GM10847 (cell line): ENCODE results near the gene TNPO3.

Source experiments
- POLR2A ChIP-seq: IDR thresholded peaks from 2 replicates; pipeline ENCODE4 v1.6.1; 2011; ENCODE audit not compliant: insufficient read length; ENCODE audit errors: extremely low read depth

Gene TNPO3

GRCh38 chr7:128915271-128915819 lies 139.6 kb downstream of the TNPO3 start:
- TF ChIP-seq POLR2A, result no peak

GRCh38 chr7:128914566-128915151 lies 140.3 kb downstream of the TNPO3 start:
- peak; percentile 12 for TF ChIP-seq POLR2A

DNA sequence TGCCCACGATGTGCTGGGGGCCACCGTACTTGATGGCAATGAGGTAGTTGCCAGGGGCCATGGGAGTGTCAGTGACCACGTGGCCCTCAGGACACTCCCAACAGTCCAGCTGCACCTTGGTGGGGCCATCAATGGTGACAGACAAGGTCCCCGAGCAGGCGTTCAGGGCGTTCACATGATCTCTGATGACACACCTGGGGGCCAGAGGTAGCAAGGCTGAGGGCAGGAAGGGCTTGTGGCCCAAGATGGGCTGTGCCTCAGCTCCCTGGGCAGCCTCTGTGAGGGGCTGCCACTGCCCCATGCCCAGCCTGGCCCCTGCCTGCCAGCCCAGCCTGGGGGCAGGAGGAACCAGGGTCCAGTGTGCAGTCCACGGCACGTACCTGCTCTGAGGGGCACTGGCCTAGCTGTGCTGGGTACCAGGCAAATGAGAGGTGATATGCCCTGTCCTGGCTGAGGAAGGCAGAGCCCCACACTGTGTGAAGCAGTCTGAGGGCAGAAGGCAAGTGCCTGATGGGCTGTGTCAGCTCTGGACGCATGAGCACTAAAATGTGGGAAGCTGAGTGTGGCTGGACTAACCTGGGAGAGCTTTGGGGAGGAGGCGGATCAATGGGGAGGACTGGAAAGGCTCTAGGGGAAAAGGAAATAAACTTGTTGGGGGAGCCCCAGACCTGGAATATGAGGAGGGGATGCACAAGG lies 140.9 kb downstream of the TNPO3 start:
- no peak for TF ChIP-seq POLR2A

DNA sequence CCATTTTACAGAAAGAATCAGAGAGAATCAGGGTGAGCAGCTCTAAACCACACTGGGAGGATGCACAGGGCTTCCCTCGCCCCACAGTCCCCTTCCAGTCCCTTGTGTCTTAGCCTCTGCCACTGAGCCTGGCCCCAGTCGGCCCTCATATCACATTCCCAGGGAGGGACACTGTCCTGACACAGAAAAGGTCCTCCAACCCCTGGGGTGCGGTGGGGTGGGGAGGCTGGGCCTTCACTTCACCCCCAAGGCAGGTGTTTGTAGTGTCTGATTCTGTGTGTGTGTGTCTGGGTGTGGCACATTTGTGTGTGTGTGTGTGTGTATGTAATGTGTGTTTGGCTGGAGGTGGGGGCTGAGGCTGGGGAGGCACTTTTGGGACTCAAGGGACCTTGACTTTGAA lies 142.6 kb downstream of the TNPO3 start:
- no peak for TF ChIP-seq POLR2A

DNA sequence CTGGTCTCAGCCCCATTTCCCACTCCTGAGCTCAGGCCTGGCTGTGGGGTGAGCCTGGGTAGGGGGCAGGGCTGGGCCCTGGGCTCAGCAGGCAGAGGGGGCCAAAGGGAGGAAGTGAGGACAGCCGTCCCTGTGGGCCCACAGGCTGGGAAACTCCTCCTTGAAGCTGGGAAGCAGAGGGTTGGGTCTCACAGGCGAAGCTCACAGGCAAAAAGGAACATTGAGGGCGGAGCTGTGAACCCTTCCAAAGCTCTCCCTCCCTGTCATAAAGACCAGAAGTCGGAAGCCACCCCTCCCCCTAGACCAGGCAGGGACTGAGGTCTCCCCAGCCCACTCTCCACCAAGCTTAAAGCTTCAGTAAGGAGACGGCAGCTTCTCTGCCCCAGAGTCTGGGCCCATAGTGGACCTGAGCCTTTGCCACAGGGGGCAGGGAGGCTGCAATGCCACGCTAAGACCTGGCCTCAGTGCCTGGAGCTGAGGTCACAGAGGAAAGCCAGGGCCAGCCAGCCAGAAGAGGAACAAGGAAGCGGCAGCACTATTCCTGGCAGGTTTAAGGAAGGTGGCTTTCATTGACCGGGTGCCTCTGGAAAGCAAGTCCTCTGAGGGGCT lies 143.4 kb downstream of the TNPO3 start:
- TF ChIP-seq POLR2A, result no peak

GRCh38 chr7:128910569-128910945 lies 144.4 kb downstream of the TNPO3 start, which contains the start of gene KCP:
Gene KCP (minus strand): TSS chr7:128910709. CDS start chr7:128910676, 33 bp downstream.
- no peak for TF ChIP-seq POLR2A

- TF ChIP-seq POLR2A, result no peak
These were observed 145.0 kb downstream of the TNPO3 start for GRCh38 chr7:128909625-128910568.

DNA sequence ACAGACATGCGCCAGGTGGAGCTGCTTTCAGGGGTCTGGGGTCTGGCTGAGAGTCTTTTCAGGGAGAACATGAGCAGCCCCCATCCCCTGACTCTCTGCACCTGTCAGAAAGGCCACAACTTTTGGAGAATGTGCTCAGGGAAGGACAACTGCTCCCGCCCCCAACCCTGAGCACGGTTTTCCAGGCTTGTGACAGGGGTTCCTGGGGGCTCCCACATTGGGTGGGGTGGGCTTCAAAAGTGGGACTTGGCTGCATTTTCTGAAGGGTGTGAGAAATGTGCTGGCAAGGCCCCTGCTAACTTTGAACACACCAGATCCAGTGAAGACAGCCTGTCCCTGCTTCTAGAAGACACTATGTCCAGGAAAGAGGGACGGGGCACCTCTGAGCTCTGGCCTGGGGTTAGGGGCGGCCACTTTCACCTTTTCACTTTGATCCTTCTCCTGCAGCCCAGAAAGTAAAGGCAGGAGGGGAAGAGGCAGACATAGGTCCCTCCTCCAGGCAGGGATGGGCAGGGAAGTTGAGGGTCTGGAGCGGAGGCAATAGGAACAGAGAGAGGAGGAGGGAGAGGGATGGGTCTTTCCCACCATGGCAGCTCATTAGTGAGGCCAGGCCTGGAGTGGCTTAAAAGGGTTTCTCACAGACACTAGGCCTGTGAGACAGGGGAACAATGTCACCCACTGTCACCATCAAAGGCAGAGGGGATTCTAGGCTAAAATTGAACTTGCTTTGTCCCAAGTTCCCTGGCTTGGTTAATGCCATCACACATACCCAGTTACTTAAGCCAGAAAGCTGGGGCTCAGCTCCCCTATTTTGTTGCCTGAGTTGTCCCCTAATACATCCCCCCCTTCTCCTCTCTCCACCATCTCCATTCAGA lies 145.9 kb downstream of the TNPO3 start:
- TF ChIP-seq POLR2A, result no peak

GRCh38 chr7:128906766-128907559 lies 147.9 kb downstream of the TNPO3 start:
- TF ChIP-seq POLR2A, result no peak

DNA sequence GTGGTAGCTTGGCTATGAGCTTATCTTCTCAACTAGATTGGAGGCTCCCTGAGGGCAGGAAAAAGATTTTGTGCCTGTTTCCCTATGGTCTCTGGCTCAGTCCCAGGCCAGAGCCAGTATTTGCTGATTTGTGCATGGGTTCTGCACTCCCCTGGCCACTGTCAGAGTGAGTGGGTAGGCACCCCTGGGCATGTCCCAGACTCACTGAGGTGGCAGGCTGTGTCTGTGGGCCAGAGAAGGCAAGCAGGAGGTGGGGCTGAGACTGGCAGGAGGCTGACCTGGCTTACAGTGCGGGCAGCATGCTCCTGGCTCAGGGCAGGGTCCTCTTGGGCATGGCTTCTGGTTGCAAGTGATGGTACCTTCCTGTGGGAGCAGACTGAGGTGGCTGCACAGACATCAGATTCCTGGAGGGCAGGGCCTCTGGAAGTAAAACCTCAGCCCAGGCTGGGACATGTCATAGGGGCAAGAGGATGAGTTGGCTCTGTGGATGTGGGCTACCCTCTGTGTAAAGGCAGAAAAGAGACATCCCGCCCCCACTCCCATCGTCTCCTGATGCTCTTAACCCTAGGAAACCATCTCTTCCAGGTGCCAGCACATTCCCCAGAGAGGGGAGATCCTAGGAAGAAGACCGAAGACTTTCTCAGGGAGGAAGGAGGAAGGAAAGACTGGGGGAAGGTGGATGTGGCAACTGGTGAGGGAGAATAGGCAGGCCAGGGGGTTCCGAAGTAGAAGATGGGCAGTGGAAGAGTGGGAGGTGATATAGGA lies 148.7 kb downstream of the TNPO3 start:
- no peak for TF ChIP-seq POLR2A

GRCh38 chr7:128904381-128905197 lies 150.3 kb downstream of the TNPO3 start:
- no peak for TF ChIP-seq POLR2A
